Measurements from ENCODE around the gene CIDEA. TPM values are rescaled to one million over a fixed set of nuclear protein-coding genes. Genes with fewer than 3 reads are reported as not detected.
A peak's percentile ranks its signal among the peaks of the same experiment; 100 is the strongest.

CIDEA gene
- total RNA-seq, 1 donor from 2014 or later: not detected

DNA sequence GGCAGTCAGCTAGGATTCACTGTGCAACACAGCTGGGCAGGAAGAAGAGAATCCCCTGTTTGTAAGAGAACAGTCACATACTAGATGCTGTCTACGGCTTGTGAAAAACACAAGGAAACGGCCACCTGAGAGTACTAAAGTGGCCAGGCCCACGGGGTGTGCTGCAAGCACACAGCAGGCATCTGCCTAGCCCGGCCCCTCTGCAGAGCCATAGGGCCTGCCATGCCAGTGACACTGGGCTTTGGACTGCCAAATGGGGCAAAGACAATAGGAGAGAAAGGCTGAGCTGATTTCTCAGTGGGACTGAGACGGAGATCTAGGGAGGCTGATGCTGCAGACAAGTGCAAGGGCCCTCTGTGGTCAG is 64.2 kb downstream of the CIDEA start:
- H3K4me1 Mint-ChIP-seq: peaks cover 72% of the 10 kb centered on the region
- intact Hi-C loops (cut with micrococcal nuclease): loop anchor here (10.0 kb wide), 1 partner anchor 464 kb away; the partner anchor contains the start of gene CHMP1B
- H3K4me3 Mint-ChIP-seq: peak overlapping the region; percentile 37
- ATAC-seq (ENCODE audit: low read depth) (no peak), DNase-seq (no peak)
- ChIA-PET CTCF (interaction anchor here (2.9 kb wide), 1 partner anchor 10 kb away, joined by 14 read pairs; no protein-coding TSS in a partner anchor), POLR2A (interaction anchor here (0.9 to 1.3 kb wide), 3 partner anchors 9 to 59 kb away, joined by 3 to 5 read pairs (median 4); no protein-coding TSS in a partner anchor)
- no peak for TF ChIP-seq CTCF (IDR thresholded peaks at IDR 0.05)
- H3K36me3 Mint-ChIP-seq (ENCODE audit: low read depth): peaks cover 15% of the 10 kb centered on the region
- H3K9me3 Mint-ChIP-seq: no peaks in the 10 kb centered on the region
- H3K27ac Mint-ChIP-seq: peak overlapping the region; percentile 61
- H3K27me3 Mint-ChIP-seq: no peaks in the 10 kb centered on the region

- TF ChIP-seq CTCF (IDR thresholded peaks at IDR 0.05): no peak
- peaks cover 66% of the 10 kb centered on the region for H3K4me1 Mint-ChIP-seq
- no peaks in the 10 kb centered on the region for H3K9me3 Mint-ChIP-seq
- H3K27ac Mint-ChIP-seq: peak overlapping the region; percentile 42
- intact Hi-C loops (cut with micrococcal nuclease): loop anchor here (10.0 kb wide), 1 partner anchor 464 kb away; the partner anchor contains the start of gene CHMP1B
- H3K27me3 Mint-ChIP-seq: no peaks in the 10 kb centered on the region
- peaks cover 11% of the 10 kb centered on the region for H3K36me3 Mint-ChIP-seq (ENCODE audit: low read depth)
- no peak for DNase-seq
- POLR2A ChIA-PET: interaction anchor here (0.5 kb wide), 1 partner anchor 28 kb away, joined by 10 read pairs; no protein-coding TSS in a partner anchor
- H3K4me3 Mint-ChIP-seq: no peak overlapping the region
- CTCF ChIA-PET: interaction anchor here (2.9 kb wide), 1 partner anchor 10 kb away, joined by 14 read pairs; no protein-coding TSS in a partner anchor
- no peak for ATAC-seq (ENCODE audit: low read depth)
Observed at GRCh38 chr18:12318857-12319256, 64.7 kb downstream of the CIDEA start.

GRCh38 chr18:12321333-12321732 is 67.2 kb downstream of the CIDEA start:
- intact Hi-C loops (cut with micrococcal nuclease): loop anchor here (2.0 kb wide), 1 partner anchor 337 kb away; the partner anchor contains the start of gene SPIRE1

GRCh38 chr18:12324991-12325725 is 71.0 kb downstream of the CIDEA start:
- ChIA-PET CTCF (no interaction called here), POLR2A (no interaction called here)
- intact Hi-C loops (cut with micrococcal nuclease): no loop called here
- H3K9me3 Mint-ChIP-seq: no peaks in the 10 kb centered on the region
- no peak overlapping the region for H3K27ac Mint-ChIP-seq
- H3K4me1 Mint-ChIP-seq: peaks cover 28% of the 10 kb centered on the region
- no peak for TF ChIP-seq CTCF (IDR thresholded peaks at IDR 0.05)
- H3K4me3 Mint-ChIP-seq: no peak overlapping the region
- no peaks in the 10 kb centered on the region for H3K27me3 Mint-ChIP-seq
- ATAC-seq (ENCODE audit: low read depth): no peak
- DNase-seq: no peak
- peaks cover 65% of the 10 kb centered on the region for H3K36me3 Mint-ChIP-seq (ENCODE audit: low read depth)

More at GRCh38 chr18:12321333-12321732, 67.2 kb downstream of the CIDEA start:
- no peak for DNase-seq
- Mint-ChIP-seq H3K4me1 (peaks cover 45% of the 10 kb centered on the region), H3K9me3 (no peaks in the 10 kb centered on the region), H3K4me3 (peak overlapping the region; percentile 53), H3K27me3 (no peaks in the 10 kb centered on the region), H3K36me3 (ENCODE audit: low read depth) (peaks cover 32% of the 10 kb centered on the region), H3K27ac (peak overlapping the region; percentile 59)
- peak; percentile 81 for ATAC-seq (ENCODE audit: low read depth)
- ChIA-PET POLR2A (interaction anchor here (0.6 to 1.4 kb wide), 2 partner anchors 13 to 26 kb away, joined by 3 to 4 read pairs; no protein-coding TSS in a partner anchor), CTCF (no interaction called here)
- TF ChIP-seq CTCF (IDR thresholded peaks at IDR 0.05): no peak

DNA sequence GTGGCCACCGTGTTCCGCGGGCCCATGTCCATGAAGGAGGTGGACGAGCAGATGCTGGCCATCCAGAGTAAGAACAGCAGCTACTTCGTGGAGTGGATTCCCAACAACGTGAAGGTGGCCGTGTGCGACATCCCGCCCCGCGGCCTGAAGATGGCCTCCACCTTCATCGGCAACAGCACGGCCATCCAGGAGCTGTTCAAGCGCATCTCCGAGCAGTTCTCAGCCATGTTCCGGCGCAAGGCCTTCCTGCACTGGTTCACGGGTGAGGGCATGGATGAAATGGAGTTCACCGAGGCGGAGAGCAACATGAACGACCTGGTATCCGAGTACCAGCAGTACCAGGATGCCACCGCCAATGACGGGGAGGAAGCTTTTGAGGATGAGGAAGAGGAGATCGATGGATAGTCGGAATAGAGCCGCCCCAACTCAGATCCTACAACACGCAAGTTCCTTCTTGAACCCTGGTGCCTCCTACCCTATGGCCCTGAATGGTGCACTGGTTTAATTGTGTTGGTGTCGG is 71.6 kb downstream of the CIDEA start:
- Mint-ChIP-seq H3K27ac (no peak overlapping the region), H3K4me1 (peaks cover 22% of the 10 kb centered on the region), H3K27me3 (no peaks in the 10 kb centered on the region), H3K36me3 (ENCODE audit: low read depth) (peaks cover 62% of the 10 kb centered on the region), H3K9me3 (no peaks in the 10 kb centered on the region), H3K4me3 (no peak overlapping the region)
- intact Hi-C loops (cut with micrococcal nuclease): no loop called here
- no peak for TF ChIP-seq CTCF (IDR thresholded peaks at IDR 0.05)
- ChIA-PET POLR2A (no interaction called here), CTCF (no interaction called here)
- DNase-seq (no peak), ATAC-seq (ENCODE audit: low read depth) (no peak)
